Stimulated activated CD8-positive, alpha-beta memory T cell treated with anti-CD3 and anti-CD28 coated beads, Interleukin-12 subunit alpha, Interleukin-12 subunit beta, amount 100 ng/mL, for 4 hours (primary cell): Measurements from ENCODE around the gene CCDC102B.

Experiments
- DNase-seq: peaks from one replicate; pipeline ENCODE4 v3.0.0-alpha.2; 2020; ENCODE audit warnings: low read depth

Gene CCDC102B

GRCh38 chr18:69085951-69086350, 288.1 kb downstream of the CCDC102B start:
- no peak for DNase-seq

GRCh38 chr18:69088973-69089372, 291.1 kb downstream of the CCDC102B start:
- no peak for DNase-seq

GRCh38 chr18:69097349-69097748, 299.5 kb downstream of the CCDC102B start:
- no peak for DNase-seq

- DNase-seq: no peak
Measured at GRCh38 chr18:69102959-69103358, 305.1 kb downstream of the CCDC102B start.
